Smooth muscle cell (in vitro differentiated cells): ENCODE results near the gene DCLK2. TPM values are rescaled to one million over a fixed set of nuclear protein-coding genes. Genes with fewer than 3 reads are reported as not detected.
A peak's percentile ranks its signal among the peaks of the same experiment; 100 is the strongest.

Experiments
- DNase-seq: peaks from one replicate; lab custom pipeline; 2025; ENCODE audit not compliant: unreplicated experiment; lab: John Stamatoyannopoulos, UW
- H2AFZ ChIP-seq: fragments of 200-600 bp; sonication (generic); 2 replicates; pipeline ENCODE4 v1.6.0; 2016; ENCODE audit warnings: antibody characterized with exemption, low read depth, mild to moderate bottlenecking
- H3F3A ChIP-seq: fragments of 200-600 bp; sonication (generic); 2 replicates; pipeline ENCODE4 v1.6.0; 2017; ENCODE audit warnings: antibody characterized with exemption, low read depth
- H3K27ac ChIP-seq: fragments of 200-600 bp; sonication (generic); 2 replicates; pipeline ENCODE4 v1.5.1; 2016; ENCODE audit warnings: low read depth, mild to moderate bottlenecking
- H3K27me3 ChIP-seq: fragments of 200-600 bp; sonication (generic); 2 replicates; pipeline ENCODE4 v1.6.1; 2016; ENCODE audit warnings: low read depth, mild to moderate bottlenecking
- H3K36me3 ChIP-seq: fragments of 200-600 bp; sonication (generic); 2 replicates; pipeline ENCODE4 v1.5.1; 2016; ENCODE audit warnings: low read depth
- H3K4me1 ChIP-seq: fragments of 200-600 bp; sonication (generic); 2 replicates; pipeline ENCODE4 v1.5.1; 2016; ENCODE audit warnings: low read depth
- H3K4me2 ChIP-seq: fragments of 200-600 bp; sonication (generic); 2 replicates; pipeline ENCODE4 v1.6.0; 2016; ENCODE audit warnings: mild to moderate bottlenecking
- H3K4me3 ChIP-seq: fragments of 200-600 bp; sonication (generic); 2 replicates; pipeline ENCODE4 v1.5.1; 2016; ENCODE audit warnings: mild to moderate bottlenecking
- H3K79me2 ChIP-seq: fragments of 200-600 bp; sonication (generic); 2 replicates; pipeline ENCODE4 v1.6.0; 2016; ENCODE audit warnings: low read depth, mild to moderate bottlenecking
- H3K9ac ChIP-seq: fragments of 200-600 bp; sonication (generic); 2 replicates; pipeline ENCODE4 v1.6.0; 2016; ENCODE audit warnings: low read depth
- H3K9me3 ChIP-seq: fragments of 200-600 bp; sonication (generic); replicated peaks from 2 replicates; pipeline ENCODE4 v1.5.1; 2016; ENCODE audit warnings: low read depth
- H4K20me1 ChIP-seq: fragments of 200-600 bp; sonication (generic); 2 replicates; pipeline ENCODE4 v1.6.0; 2016; ENCODE audit warnings: low read depth
- CTCF ChIP-seq: fragments of 200-600 bp; sonication (generic); IDR thresholded peaks from 2 replicates; pipeline ENCODE4 v1.5.1; 2017; ENCODE audit warnings: borderline replicate concordance, mild to moderate bottlenecking, antibody characterized with exemption; ENCODE audit not compliant: insufficient read depth, poor library complexity, severe bottlenecking
- WGBS: methylation state at CpG from one replicate; pipeline ENCODE4 v1.1.7; 2016; ENCODE audit warnings: low lambda C conversion rate; 5-methylcytosine and 5-hydroxymethylcytosine counted together
- polyA plus RNA-seq: library from polyadenylated mRNA; unstranded; fragments of >200 nt; fragmentation: Nextera tagmentation; extraction: Ambion mirVana; gene quantifications from 2 replicates; pipeline ENCODE4 v1.2.1, GENCODE V29; 2016
- total RNA-seq: library from RNA; depleted of rRNA; stranded (reverse); fragments of >200 nt; gene quantifications from 2 replicates; pipeline ENCODE4 v1.2.3, GENCODE V29; 2014

Gene DCLK2
- total and polyA plus RNA-seq, 2 experiments from 2014 or later = 1.3 to 4.8 TPM

GRCh38 chr4:150119492-150119891, 41.2 kb downstream of the DCLK2 start:
- Histone ChIP-seq H3F3A (no peaks in the 10 kb centered on the region), H3K36me3 (no peaks in the 10 kb centered on the region), H3K4me2 (peak overlapping the region; percentile 62), H2AFZ (no peak overlapping the region), H3K4me1 (peaks cover 7% of the 10 kb centered on the region), H3K27ac (peak overlapping the region; percentile 45), H3K27me3 (no peaks in the 10 kb centered on the region), H3K9ac (no peak overlapping the region), H3K79me2 (no peaks in the 10 kb centered on the region), H4K20me1 (no peaks in the 10 kb centered on the region), H3K4me3 (no peak overlapping the region), H3K9me3 (no peaks in the 10 kb centered on the region)
- no peak for DNase-seq
- TF ChIP-seq CTCF = no peak
- WGBS = 61% methylated on average over 1 of the region's 1 CpG

- no peak overlapping the region for H3K4me3 ChIP-seq
- H3K27me3 ChIP-seq = no peaks in the 10 kb centered on the region
- 66% methylated on average over 2 of the region's 2 CpGs for WGBS
- TF ChIP-seq CTCF = no peak
- no peaks in the 10 kb centered on the region for H4K20me1 ChIP-seq
- H3K27ac ChIP-seq = no peak overlapping the region
- H2AFZ ChIP-seq = no peak overlapping the region
- no peaks in the 10 kb centered on the region for H3K9me3 ChIP-seq
- no peaks in the 10 kb centered on the region for H3F3A ChIP-seq
- peaks cover 13% of the 10 kb centered on the region for H3K4me1 ChIP-seq
- H3K36me3 ChIP-seq = no peaks in the 10 kb centered on the region
- DNase-seq = no peak
- H3K4me2 ChIP-seq = no peak overlapping the region
- H3K79me2 ChIP-seq = no peaks in the 10 kb centered on the region
- H3K9ac ChIP-seq = no peak overlapping the region
Measured at GRCh38 chr4:150123087-150123486, 44.8 kb downstream of the DCLK2 start.

GRCh38 chr4:150123796-150124677, 45.8 kb downstream of the DCLK2 start:
- Histone ChIP-seq H3K9me3 (no peaks in the 10 kb centered on the region), H2AFZ (no peak overlapping the region), H3K4me3 (no peak overlapping the region), H3F3A (no peaks in the 10 kb centered on the region), H3K36me3 (no peaks in the 10 kb centered on the region), H3K4me2 (no peak overlapping the region), H3K9ac (no peak overlapping the region), H3K27ac (no peak overlapping the region), H4K20me1 (no peaks in the 10 kb centered on the region), H3K79me2 (no peaks in the 10 kb centered on the region), H3K4me1 (peaks cover 13% of the 10 kb centered on the region), H3K27me3 (no peaks in the 10 kb centered on the region)
- 86% methylated on average over 10 of the region's 10 CpGs for WGBS
- DNase-seq = no peak
- TF ChIP-seq CTCF = no peak
